A549 (cell line): ENCODE data around the gene TPCN2.

ENCODE experiments used
- CBX8 ChIP-seq: fragments of 200-600 bp; sonication (generic); IDR thresholded peaks from 2 replicates; pipeline ENCODE4 v1.6.1; 2016
- CTCF ChIP-seq: fragments of >200 bp; sonication (Bioruptor Twin); formaldehyde crosslinking; IDR thresholded peaks from 3 replicates; pipeline ENCODE4 v1.5.1; 2016
- JUNB ChIP-seq: fragments of >200 bp; sonication (Bioruptor Twin); formaldehyde crosslinking; IDR thresholded peaks from 2 replicates; pipeline ENCODE4 v1.6.1; 2016
- MAFK ChIP-seq: fragments of 450-650 bp; IDR thresholded peaks from 2 replicates; pipeline ENCODE4 v1.6.1; 2014; ENCODE audit not compliant: partially characterized antibody
- MAX ChIP-seq: IDR thresholded peaks from 2 replicates; pipeline ENCODE4 v1.6.1; 2012
- RCOR1 ChIP-seq: fragments of 150-350 bp; IDR thresholded peaks from 2 replicates; pipeline ENCODE4 v1.6.1; 2014; ENCODE audit warnings: antibody characterized with exemption, low read length, low read depth

- TF ChIP-seq CTCF (no peak), MAX (no peak), JUNB (no peak), RCOR1 (no peak), MAFK (no peak), CBX8 (no peak)
These were observed 49.5 kb upstream of the TPCN2 start for GRCh38 chr11:68999093-68999747.
